Adrenal gland (tissue), 5 donors: Measurements from ENCODE around the gene CPNE4.

Source experiments
- CTCF ChIP-seq, 6 experiments: fragments of 450-650 bp in 4 of 6; fragments of 200-600 bp in 2 of 6; sonication (generic) in 1 of 6; IDR thresholded peaks; 1 replicate in 5 of 6; 2 replicates in 1 of 6; pipeline versions ENCODE4 v1.5.1 to v1.8.0; 2016 to 2021; ENCODE audit warnings: antibody characterized with exemption in 6 of 6, mild to moderate bottlenecking in 2 of 6, moderate library complexity in 1 of 6
- POLR2A ChIP-seq, 2 donors: fragments of 450-650 bp; IDR thresholded peaks; one replicate each; pipeline ENCODE4 v1.6.1; 2017; ENCODE audit warnings: antibody characterized with exemption in 2 of 2, mild to moderate bottlenecking in 2 of 2, moderate library complexity in 1 of 2
- donor health status: DM: no; HTN: no; CAD: no.

DNA sequence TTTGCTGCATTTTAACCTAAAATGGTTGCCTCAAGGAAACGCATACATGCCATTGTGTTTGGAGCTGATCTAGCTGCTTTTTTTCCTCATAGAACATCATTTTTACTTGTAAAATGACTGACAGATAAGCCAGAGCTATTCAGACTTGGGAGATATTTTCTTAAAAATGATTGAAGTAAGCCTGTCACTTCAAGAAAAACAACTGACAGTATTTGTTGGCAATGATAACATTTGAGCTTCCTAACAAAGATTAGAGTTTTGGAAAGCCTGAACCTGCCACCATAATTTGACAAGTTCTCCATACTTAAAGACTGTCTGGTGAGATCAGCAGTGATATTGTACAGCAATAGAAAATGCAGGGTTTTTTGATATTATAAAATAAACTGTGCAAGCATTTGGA lies 504.4 kb downstream of the CPNE4 start:
- TF ChIP-seq CTCF (IDR thresholded peaks at IDR 0.05) (no peak), POLR2A (IDR thresholded peaks at IDR 0.05) (no peak)
